IMR-90 (cell line): ENCODE results near the gene RFC3. TPM values are rescaled to one million over a fixed set of nuclear protein-coding genes. Genes with fewer than 3 reads are reported as not detected.

Experiments used
- ATAC-seq: fragments of 200-7000 bp; cut with Tn5 transposase; 2 replicates; pipeline ENCODE4 v1.9.1; 2020; ENCODE audit warnings: low read depth, mild to moderate bottlenecking, moderate library complexity
- BruUV-seq: library from RNA; stranded (reverse); fragments of 400-500 nt; replicated peaks from 2 replicates; lab custom pipeline; 2021; lab: Mats Ljungman, UMichigan
- CTCF ChIA-PET: fragments of 300-600 bp; formaldehyde crosslinking; extraction: SDS; loops from one replicate; lab custom pipeline; 2021; ENCODE audit warnings: antibody characterized with exemption; lab: Yijun Ruan, JAX
- POLR2A ChIA-PET: fragments of 300-600 bp; sonication (Branson Sonifier 250); formaldehyde crosslinking; loops from one replicate; lab custom pipeline; 2022; ENCODE audit warnings: antibody characterized with exemption; ENCODE audit not compliant: unreplicated experiment; lab: Charles Lee
- DNase-seq: peaks from one replicate; pipeline ENCODE4 v3.0.0; 2013
- H2AFZ ChIP-seq: replicated peaks from 2 replicates; pipeline ENCODE3; 2013; ENCODE audit warnings: low read length, mild to moderate bottlenecking; ENCODE audit not compliant: poor library complexity
- H2AK5ac ChIP-seq: 2 replicates; pipeline ENCODE4 v1.6.1; 2013; ENCODE audit warnings: low read depth, low read length, inconsistent platforms
- H2AK9ac ChIP-seq: replicated peaks from 2 replicates; pipeline ENCODE3; 2013; ENCODE audit warnings: mild to moderate bottlenecking, low read depth, low read length, moderate library complexity; ENCODE audit not compliant: poor library complexity
- H2BK120ac ChIP-seq: 2 replicates; pipeline ENCODE4 v1.6.1; 2013; ENCODE audit warnings: low read depth, low read length, inconsistent platforms
- H2BK15ac ChIP-seq: 3 replicates; pipeline ENCODE4 v1.6.1; 2013; ENCODE audit warnings: low read depth, low read length, inconsistent platforms
- H2BK20ac ChIP-seq: 2 replicates; pipeline ENCODE4 v1.6.1; 2013; ENCODE audit warnings: low read depth, mild to moderate bottlenecking, inconsistent platforms, low read length, moderate library complexity
- H2BK5ac ChIP-seq: 2 replicates; pipeline ENCODE4 v1.6.1; 2013; ENCODE audit warnings: mild to moderate bottlenecking, low read depth, low read length, inconsistent platforms; ENCODE audit not compliant: poor library complexity, severe bottlenecking
- H3K14ac ChIP-seq: replicated peaks from 2 replicates; pipeline ENCODE4 v1.6.1; 2013; ENCODE audit warnings: low read depth, low read length, inconsistent platforms
- H3K18ac ChIP-seq: 2 replicates; pipeline ENCODE4 v1.6.1; 2013; ENCODE audit warnings: low read depth, low read length, control low read depth
- H3K23ac ChIP-seq: 2 replicates; pipeline ENCODE4 v1.6.1; 2013; ENCODE audit warnings: low read depth, low read length, inconsistent platforms
- H3K27ac ChIP-seq: 2 replicates; pipeline ENCODE4 v1.5.1; 2013; ENCODE audit warnings: mild to moderate bottlenecking, control low read depth, low read length; ENCODE audit not compliant: insufficient read depth
- H3K27me3 ChIP-seq: 2 replicates; pipeline ENCODE4 v1.6.1; 2013; ENCODE audit warnings: low read length; ENCODE audit not compliant: control insufficient read depth, insufficient read depth
- H3K36me3 ChIP-seq: 2 replicates; pipeline ENCODE4 v1.6.1; 2013; ENCODE audit warnings: low read length, mixed read lengths; ENCODE audit not compliant: control insufficient read depth, insufficient read depth
- H3K4ac ChIP-seq: 2 replicates; pipeline ENCODE4 v1.6.1; 2013; ENCODE audit warnings: low read depth, low read length, inconsistent platforms
- H3K4me1 ChIP-seq: 2 replicates; pipeline ENCODE4 v1.6.1; 2013; ENCODE audit warnings: low read length, mixed read lengths; ENCODE audit not compliant: control insufficient read depth, insufficient read depth
- H3K4me2 ChIP-seq: 2 replicates; pipeline ENCODE4 v1.6.1; 2013; ENCODE audit warnings: low read depth, mild to moderate bottlenecking, control low read depth, low read length, moderate library complexity
- H3K4me3 ChIP-seq: 2 replicates; pipeline ENCODE4 v1.5.1; 2013; ENCODE audit warnings: low read depth, mild to moderate bottlenecking, control low read depth, low read length, moderate library complexity; ENCODE audit not compliant: insufficient read depth
- H3K56ac ChIP-seq: 2 replicates; pipeline ENCODE4 v1.6.1; 2013; ENCODE audit warnings: low read length, inconsistent platforms; ENCODE audit not compliant: insufficient read depth; ENCODE audit errors: extremely low read depth
- H3K79me1 ChIP-seq, 2 experiments: 2 replicates each; pipeline ENCODE4 v1.6.1; 2013; ENCODE audit warnings: low read length in 2 of 2, inconsistent platforms in 1 of 2, low read depth in 1 of 2
- H3K9ac ChIP-seq: 2 replicates; pipeline ENCODE4 v1.6.1; 2013; ENCODE audit warnings: low read depth, low read length, control low read depth
- H3K9me1 ChIP-seq: 2 replicates; pipeline ENCODE4 v1.6.1; 2013; ENCODE audit warnings: low read length, inconsistent platforms; ENCODE audit not compliant: insufficient read depth
- H3K9me3 ChIP-seq: 2 replicates; pipeline ENCODE4 v1.6.1; 2013; ENCODE audit warnings: low read length; ENCODE audit not compliant: control insufficient read depth, insufficient read depth
- H4K20me1 ChIP-seq: 2 replicates; pipeline ENCODE4 v1.6.1; 2013; ENCODE audit warnings: low read length, inconsistent platforms; ENCODE audit not compliant: insufficient read depth
- H4K5ac ChIP-seq: 2 replicates; pipeline ENCODE4 v1.6.1; 2013; ENCODE audit warnings: mild to moderate bottlenecking, low read depth, low read length, control low read depth
- H4K8ac ChIP-seq, 2 experiments: 2 replicates each; pipeline ENCODE4 v1.6.1; 2013; ENCODE audit warnings: low read depth in 2 of 2, low read length in 2 of 2, control low read depth in 1 of 2, inconsistent platforms in 1 of 2
- H4K91ac ChIP-seq: 2 replicates; pipeline ENCODE4 v1.6.1; 2013; ENCODE audit warnings: low read depth, low read length, inconsistent platforms; ENCODE audit not compliant: insufficient read depth
- CEBPB ChIP-seq: IDR thresholded peaks from 2 replicates; pipeline ENCODE4 v1.6.1; 2012; ENCODE audit warnings: low read depth, low read length, improper control_type of control experiment
- FOS ChIP-seq: fragments of 150-350 bp; IDR thresholded peaks from 2 replicates; pipeline ENCODE4 v1.6.1; 2016; ENCODE audit warnings: low read depth, low read length
- MAFK ChIP-seq: IDR thresholded peaks from 2 replicates; pipeline ENCODE4 v1.6.1; 2012; ENCODE audit warnings: low read depth, low read length, improper control_type of control experiment
- MAZ ChIP-seq: IDR thresholded peaks from 2 replicates; pipeline ENCODE4 v1.6.1; 2012; ENCODE audit warnings: low read depth, mild to moderate bottlenecking, low read length, improper control_type of control experiment, moderate library complexity, borderline replicate concordance
- POLR2A ChIP-seq: IDR thresholded peaks from 2 replicates; pipeline ENCODE4 v1.6.1; 2012; ENCODE audit warnings: mild to moderate bottlenecking, low read depth, low read length
- RFX5 ChIP-seq: IDR thresholded peaks from 2 replicates; pipeline ENCODE4 v1.8.0; 2012; ENCODE audit warnings: low read depth, mild to moderate bottlenecking, low read length, moderate library complexity
- WGBS, 2 experiments: methylation state at CpG; one replicate each; pipeline versions ENCODE4 v1.1.5 to v1.1.7; 2013; ENCODE audit warnings: missing lambda C conversion rate in 2 of 2; ENCODE audit not compliant: insufficient read length in 1 of 2; ENCODE audit errors: extremely low coverage in 2 of 2; 5-methylcytosine and 5-hydroxymethylcytosine counted together
- dilution Hi-C: fragments of 300-500 bp; cut with HindIII; formaldehyde crosslinking; loops from one replicate; pipeline ENCODE4 v1.14.3; 2018; ENCODE audit warnings: low sequenced_read_pairs; ENCODE audit not compliant: unreplicated experiment
- in situ Hi-C: fragments of 300-500 bp; cut with MboI; formaldehyde crosslinking; loops from 3 replicates; pipeline ENCODE4 v1.14.3; 2019; ENCODE audit warnings: low sequenced_read_pairs, inconsistent platforms, mixed read lengths
- intact Hi-C: fragments of 100-400 bp; cut with micrococcal nuclease; formaldehyde crosslinking; loops from 2 replicates; pipeline ENCODE4 v1.10.0; 2022
- polyA plus RNA-seq, 3 experiments: library from polyadenylated mRNA; depleted of rRNA; stranded (reverse); fragments of >200 nt; gene quantifications; 2 replicates each; pipeline ENCODE4 v1.2.3, GENCODE V29; 2012; ENCODE audit warnings: low replicate concordance in 1 of 3
- total RNA-seq: library from RNA; depleted of rRNA; stranded (reverse); fragments of >200 nt; gene quantifications from 2 replicates; pipeline ENCODE4 v1.2.3, GENCODE V29; 2012
- TF ChIP-seq, protein P1 (sequence below): fragments of 150-350 bp; IDR thresholded peaks from 2 replicates; pipeline ENCODE4 v1.6.1; 2017; ENCODE audit warnings: mild to moderate bottlenecking, antibody characterized with exemption, low read length, low read depth

Gene RFC3
- total and polyA plus RNA-seq, 2 of the 4 experiments (the other 2 are of a cell fraction) = 9.8 to 12.9 TPM

DNA sequence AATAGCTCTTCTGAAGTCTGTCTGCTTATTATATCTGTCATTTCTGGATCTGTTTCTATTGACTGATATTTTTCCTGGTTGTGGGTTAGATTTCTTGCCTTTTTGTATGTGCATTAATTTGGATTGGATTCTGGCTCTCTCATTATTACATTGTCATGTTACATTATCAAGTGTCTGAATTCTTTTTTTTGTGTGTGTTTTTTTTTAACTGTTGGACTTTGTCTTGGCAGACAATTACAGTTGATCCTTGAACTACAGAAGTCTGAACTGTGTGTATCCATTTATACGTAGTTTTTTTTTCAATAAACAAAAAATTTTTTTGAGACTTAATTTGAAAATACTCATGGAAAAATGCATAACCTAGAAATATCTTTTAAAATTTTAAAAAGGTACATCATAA is 22.5 kb downstream of the RFC3 start:
- Histone ChIP-seq H3K9ac (no peak overlapping the region), H2AK5ac (no peak overlapping the region), H2BK20ac (no peak overlapping the region), H2AFZ (no peak overlapping the region), H2BK120ac (no peak overlapping the region), H3K18ac (no peak overlapping the region), H3K4me1 (no peaks in the 10 kb centered on the region), H2BK5ac (no peak overlapping the region), H2BK15ac (no peak overlapping the region), H4K91ac (no peak overlapping the region), H4K20me1 (no peaks in the 10 kb centered on the region), H3K79me1 (no peaks in the 10 kb centered on the region), H4K8ac (no peak overlapping the region), H3K36me3 (no peaks in the 10 kb centered on the region), H3K9me3 (no peaks in the 10 kb centered on the region), H3K4me2 (no peak overlapping the region), H4K5ac (no peak overlapping the region), H3K9me1 (no peaks in the 10 kb centered on the region; the same call in 1 of the 2 replicates), H3K4ac (no peak overlapping the region), H3K27me3 (no peaks in the 10 kb centered on the region), H3K4me3 (no peak overlapping the region), H3K56ac (no peak overlapping the region), H3K14ac (no peak overlapping the region), H3K27ac (no peak overlapping the region), H3K23ac (no peak overlapping the region), H2AK9ac (no peak overlapping the region)
- DNase-seq (no peak), ATAC-seq (no peak)
- in situ Hi-C loops = no loop called here
- intact Hi-C loops = no loop called here
- WGBS, 2 experiments = no CpG with 5 or more reads among the region's 1 CpG
- no TSS peak for BruUV-seq
- dilution Hi-C loops = no loop called here
- TF ChIP-seq MAZ (no peak), FOS (no peak), CEBPB (no peak), MAFK (no peak), RFX5 (no peak), POLR2A (no peak)
- TF ChIP-seq, protein P1, sequence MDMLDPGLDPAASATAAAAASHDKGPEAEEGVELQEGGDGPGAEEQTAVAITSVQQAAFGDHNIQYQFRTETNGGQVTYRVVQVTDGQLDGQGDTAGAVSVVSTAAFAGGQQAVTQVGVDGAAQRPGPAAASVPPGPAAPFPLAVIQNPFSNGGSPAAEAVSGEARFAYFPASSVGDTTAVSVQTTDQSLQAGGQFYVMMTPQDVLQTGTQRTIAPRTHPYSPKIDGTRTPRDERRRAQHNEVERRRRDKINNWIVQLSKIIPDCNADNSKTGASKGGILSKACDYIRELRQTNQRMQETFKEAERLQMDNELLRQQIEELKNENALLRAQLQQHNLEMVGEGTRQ = no peak
- CTCF ChIA-PET = interaction anchor here (0.6 kb wide), 1 partner anchor 1793 kb away, joined by 3 read pairs; no protein-coding TSS in a partner anchor
- POLR2A ChIA-PET = interaction anchor here (0.6 kb wide), 1 partner anchor 1277 kb away, joined by 3 read pairs; no protein-coding TSS in a partner anchor
